Astrocyte (in vitro differentiated cells and primary cell): Measurements from ENCODE around the gene CTCFL. TPM values are rescaled to one million over a fixed set of nuclear protein-coding genes. Genes with fewer than 3 reads are reported as not detected.

Source experiments
- DNase-seq: peaks from one replicate; pipeline ENCODE4 v3.0.0-alpha.2; 2010; ENCODE audit warnings: low read depth
- FAIRE-seq: peaks from 2 replicates; lab custom pipeline; 2011; peaks lifted over from hg19 to GRCh38; lab: Jason Lieb, UNC
- H2AFZ ChIP-seq: 2 replicates; pipeline ENCODE4 v1.6.0; 2012; ENCODE audit warnings: low read depth, low read length, inconsistent platforms
- H3K27ac ChIP-seq: 2 replicates; pipeline ENCODE4 v1.5.1; 2011; ENCODE audit warnings: low read depth, low read length, inconsistent platforms
- H3K27me3 ChIP-seq: 2 replicates; pipeline ENCODE4 v1.6.0; 2011; ENCODE audit warnings: low read length, inconsistent platforms; ENCODE audit not compliant: insufficient read depth
- H3K36me3 ChIP-seq: 2 replicates; pipeline ENCODE4 v1.5.1; 2011; ENCODE audit warnings: low read length, inconsistent platforms; ENCODE audit not compliant: insufficient read depth
- H3K4me1 ChIP-seq: 2 replicates; pipeline ENCODE4 v1.5.1; 2011; ENCODE audit warnings: low read length, inconsistent platforms; ENCODE audit not compliant: insufficient read depth
- H3K4me2 ChIP-seq: 2 replicates; pipeline ENCODE4 v1.6.0; 2012; ENCODE audit warnings: low read length, inconsistent platforms
- H3K4me3 ChIP-seq: 2 replicates; pipeline ENCODE4 v1.5.1; 2011; ENCODE audit warnings: low read depth, mild to moderate bottlenecking, low read length, inconsistent platforms; ENCODE audit not compliant: insufficient read depth
- H3K79me2 ChIP-seq: 2 replicates; pipeline ENCODE4 v1.6.0; 2012; ENCODE audit warnings: mild to moderate bottlenecking, low read length, inconsistent platforms; ENCODE audit not compliant: insufficient read depth
- H3K9ac ChIP-seq: 2 replicates; pipeline ENCODE4 v1.6.0; 2012; ENCODE audit warnings: mild to moderate bottlenecking, low read length, inconsistent platforms
- H3K9me3 ChIP-seq: 2 replicates; pipeline ENCODE4 v1.5.1; 2012; ENCODE audit warnings: low read depth, mild to moderate bottlenecking, low read length, inconsistent platforms; ENCODE audit not compliant: insufficient read depth
- H4K20me1 ChIP-seq: 2 replicates; pipeline ENCODE4 v1.6.0; 2012; ENCODE audit warnings: low read length, inconsistent platforms; ENCODE audit not compliant: insufficient read depth
- H3K27ac Mint-ChIP-seq: one replicate; pipeline ENCODE4 v1.8.0; 2021; ENCODE audit warnings: mild to moderate bottlenecking, mixed read lengths; ENCODE audit not compliant: unreplicated experiment
- H3K27me3 Mint-ChIP-seq: one replicate; pipeline ENCODE4 v1.8.0; 2021; ENCODE audit warnings: low read depth, mixed read lengths; ENCODE audit not compliant: unreplicated experiment
- H3K36me3 Mint-ChIP-seq: one replicate; pipeline ENCODE4 v1.8.0; 2021; ENCODE audit warnings: low read depth, mixed read lengths; ENCODE audit not compliant: unreplicated experiment
- H3K4me1 Mint-ChIP-seq: one replicate; pipeline ENCODE4 v1.8.0; 2021; ENCODE audit warnings: low read depth, mixed read lengths; ENCODE audit not compliant: unreplicated experiment
- H3K4me3 Mint-ChIP-seq: one replicate; pipeline ENCODE4 v1.8.0; 2021; ENCODE audit warnings: mild to moderate bottlenecking, moderate library complexity, mixed read lengths; ENCODE audit not compliant: unreplicated experiment
- H3K9me3 Mint-ChIP-seq: one replicate; pipeline ENCODE4 v1.8.0; 2021; ENCODE audit warnings: mild to moderate bottlenecking, mixed read lengths; ENCODE audit not compliant: unreplicated experiment
- EZH2 ChIP-seq: IDR thresholded peaks from 2 replicates; pipeline ENCODE4 v1.6.1; 2012; ENCODE audit warnings: mild to moderate bottlenecking, low read length, inconsistent platforms; ENCODE audit not compliant: insufficient read depth
- total RNA-seq: library from RNA; stranded (reverse); gene quantifications from 2 replicates; pipeline ENCODE4 v1.2.1, GENCODE V29; 2021
- TF ChIP-seq, protein P1 (sequence below): IDR thresholded peaks from 2 replicates; pipeline ENCODE4 v1.5.1; 2011; ENCODE audit warnings: low read depth, mild to moderate bottlenecking, inconsistent platforms, low read length, moderate library complexity; ENCODE audit not compliant: insufficient read depth

Gene CTCFL
- total RNA-seq, 1 donor from 2014 or later = not detected

- no peak overlapping the region for H3K27ac ChIP-seq
- no peaks in the 10 kb centered on the region for H4K20me1 ChIP-seq
- H3K36me3 Mint-ChIP-seq = peaks cover 4% of the 10 kb centered on the region
- DNase-seq = no peak
- H3K9ac ChIP-seq = no peak overlapping the region
- H3K27me3 Mint-ChIP-seq = peaks cover 48% of the 10 kb centered on the region
- H2AFZ ChIP-seq = no peak overlapping the region
- no peaks in the 10 kb centered on the region for H3K9me3 ChIP-seq
- no peak overlapping the region for H3K4me3 ChIP-seq
- no peaks in the 10 kb centered on the region for H3K4me1 Mint-ChIP-seq
- no peak overlapping the region for H3K4me2 ChIP-seq
- H3K4me3 Mint-ChIP-seq = no peak overlapping the region
- H3K4me1 ChIP-seq = no peaks in the 10 kb centered on the region
- no peaks in the 10 kb centered on the region for H3K36me3 ChIP-seq
- peaks cover 2% of the 10 kb centered on the region for H3K9me3 Mint-ChIP-seq
- peaks cover 62% of the 10 kb centered on the region for H3K27me3 ChIP-seq
- TF ChIP-seq EZH2 = no peak
- TF ChIP-seq, protein P1, sequence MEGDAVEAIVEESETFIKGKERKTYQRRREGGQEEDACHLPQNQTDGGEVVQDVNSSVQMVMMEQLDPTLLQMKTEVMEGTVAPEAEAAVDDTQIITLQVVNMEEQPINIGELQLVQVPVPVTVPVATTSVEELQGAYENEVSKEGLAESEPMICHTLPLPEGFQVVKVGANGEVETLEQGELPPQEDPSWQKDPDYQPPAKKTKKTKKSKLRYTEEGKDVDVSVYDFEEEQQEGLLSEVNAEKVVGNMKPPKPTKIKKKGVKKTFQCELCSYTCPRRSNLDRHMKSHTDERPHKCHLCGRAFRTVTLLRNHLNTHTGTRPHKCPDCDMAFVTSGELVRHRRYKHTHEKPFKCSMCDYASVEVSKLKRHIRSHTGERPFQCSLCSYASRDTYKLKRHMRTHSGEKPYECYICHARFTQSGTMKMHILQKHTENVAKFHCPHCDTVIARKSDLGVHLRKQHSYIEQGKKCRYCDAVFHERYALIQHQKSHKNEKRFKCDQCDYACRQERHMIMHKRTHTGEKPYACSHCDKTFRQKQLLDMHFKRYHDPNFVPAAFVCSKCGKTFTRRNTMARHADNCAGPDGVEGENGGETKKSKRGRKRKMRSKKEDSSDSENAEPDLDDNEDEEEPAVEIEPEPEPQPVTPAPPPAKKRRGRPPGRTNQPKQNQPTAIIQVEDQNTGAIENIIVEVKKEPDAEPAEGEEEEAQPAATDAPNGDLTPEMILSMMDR = no peak
- no peaks in the 10 kb centered on the region for H3K79me2 ChIP-seq
- no peak for FAIRE-seq
- H3K27ac Mint-ChIP-seq = no peak overlapping the region
Measured at GRCh38 chr20:57545927-57546662, 21.2 kb upstream of the CTCFL start.

- H3K36me3 Mint-ChIP-seq = peaks cover 4% of the 10 kb centered on the region
- Histone ChIP-seq H2AFZ (no peak overlapping the region), H4K20me1 (no peaks in the 10 kb centered on the region), H3K36me3 (no peaks in the 10 kb centered on the region), H3K27ac (no peak overlapping the region), H3K4me3 (no peak overlapping the region), H3K4me2 (no peak overlapping the region), H3K9ac (no peak overlapping the region), H3K79me2 (no peaks in the 10 kb centered on the region), H3K27me3 (peaks cover 68% of the 10 kb centered on the region), H3K4me1 (no peaks in the 10 kb centered on the region), H3K9me3 (no peaks in the 10 kb centered on the region)
- no peak overlapping the region for H3K4me3 Mint-ChIP-seq
- DNase-seq (no peak), FAIRE-seq (no peak)
- H3K27ac Mint-ChIP-seq = no peak overlapping the region
- TF ChIP-seq EZH2 = no peak
- TF ChIP-seq, protein P1 = no peak
- no peaks in the 10 kb centered on the region for H3K4me1 Mint-ChIP-seq
- H3K27me3 Mint-ChIP-seq = peaks cover 50% of the 10 kb centered on the region
- H3K9me3 Mint-ChIP-seq = peaks cover 2% of the 10 kb centered on the region
Measured at GRCh38 chr20:57544838-57545564, 20.1 kb upstream of the CTCFL start.

GRCh38 chr20:57543754-57544153, 18.8 kb upstream of the CTCFL start:
- no peaks in the 10 kb centered on the region for H3K4me1 ChIP-seq
- no peaks in the 10 kb centered on the region for H3K4me1 Mint-ChIP-seq
- TF ChIP-seq EZH2 = no peak
- TF ChIP-seq, protein P1 = no peak
- H4K20me1 ChIP-seq = no peaks in the 10 kb centered on the region
- H3K27ac Mint-ChIP-seq = no peak overlapping the region
- H3K4me3 Mint-ChIP-seq = no peak overlapping the region
- no peak for DNase-seq
- H3K9ac ChIP-seq = no peak overlapping the region
- H3K36me3 Mint-ChIP-seq = peaks cover 4% of the 10 kb centered on the region
- no peaks in the 10 kb centered on the region for H3K9me3 ChIP-seq
- peaks cover 65% of the 10 kb centered on the region for H3K27me3 ChIP-seq
- no peak overlapping the region for H3K4me3 ChIP-seq
- no peak overlapping the region for H3K4me2 ChIP-seq
- H3K27ac ChIP-seq = no peak overlapping the region
- FAIRE-seq = no peak
- H3K79me2 ChIP-seq = no peaks in the 10 kb centered on the region
- peaks cover 56% of the 10 kb centered on the region for H3K27me3 Mint-ChIP-seq
- H2AFZ ChIP-seq = no peak overlapping the region
- peaks cover 2% of the 10 kb centered on the region for H3K9me3 Mint-ChIP-seq
- H3K36me3 ChIP-seq = no peaks in the 10 kb centered on the region
